Neural progenitor cell (in vitro differentiated cells): Measurements from ENCODE around the gene NME9. TPM values are rescaled to one million over a fixed set of nuclear protein-coding genes. Genes with fewer than 3 reads are reported as not detected.

Experiments
- DNase-seq: peaks from one replicate; pipeline ENCODE4 v3.0.0-alpha.2; 2016; ENCODE audit warnings: low spot score
- H2AFZ ChIP-seq: fragments of 200-600 bp; sonication (generic); replicated peaks from 2 replicates; pipeline ENCODE4 v1.6.1; 2016; ENCODE audit warnings: antibody characterized with exemption
- H3F3A ChIP-seq: fragments of 200-600 bp; sonication (generic); 2 replicates; pipeline ENCODE4 v1.6.1; 2016; ENCODE audit warnings: antibody characterized with exemption, low read depth
- H3K27ac ChIP-seq: fragments of 200-600 bp; sonication (generic); 2 replicates; pipeline ENCODE4 v1.5.1; 2016; ENCODE audit warnings: mild to moderate bottlenecking
- H3K27me3 ChIP-seq: fragments of 200-600 bp; sonication (generic); 2 replicates; pipeline ENCODE4 v1.6.1; 2016; ENCODE audit warnings: mild to moderate bottlenecking, moderate library complexity
- H3K36me3 ChIP-seq: fragments of 200-600 bp; sonication (generic); 2 replicates; pipeline ENCODE4 v1.5.1; 2016
- H3K4me1 ChIP-seq: fragments of 200-600 bp; sonication (generic); 2 replicates; pipeline ENCODE4 v1.6.1; 2016; ENCODE audit warnings: mixed run types
- H3K4me2 ChIP-seq: fragments of 200-600 bp; sonication (generic); 2 replicates; pipeline ENCODE4 v1.6.1; 2016
- H3K4me3 ChIP-seq: fragments of 200-600 bp; sonication (generic); 2 replicates; pipeline ENCODE4 v1.5.1; 2016
- H3K79me2 ChIP-seq: fragments of 200-600 bp; sonication (generic); 2 replicates; pipeline ENCODE4 v1.6.1; 2016; ENCODE audit warnings: low read depth
- H3K9ac ChIP-seq: fragments of 200-600 bp; sonication (generic); 2 replicates; pipeline ENCODE4 v1.6.1; 2016
- H3K9me3 ChIP-seq: fragments of 200-600 bp; sonication (generic); 2 replicates; pipeline ENCODE4 v1.5.1; 2016; ENCODE audit warnings: low read depth
- H4K20me1 ChIP-seq: fragments of 200-600 bp; sonication (generic); 2 replicates; pipeline ENCODE4 v1.6.1; 2016; ENCODE audit warnings: low read depth
- H3K27ac Mint-ChIP-seq: 3 replicates; pipeline ENCODE4 v1.8.0; 2021; ENCODE audit warnings: mixed read lengths
- H3K27me3 Mint-ChIP-seq: 2 replicates; pipeline ENCODE4 v1.8.0; 2022; ENCODE audit warnings: low read depth, mild to moderate bottlenecking, inconsistent platforms, moderate library complexity, mixed read lengths; ENCODE audit not compliant: insufficient read depth
- H3K36me3 Mint-ChIP-seq: 3 replicates; pipeline ENCODE4 v1.8.0; 2021; ENCODE audit warnings: mixed read lengths
- H3K4me1 Mint-ChIP-seq: 3 replicates; pipeline ENCODE4 v1.8.0; 2021; ENCODE audit warnings: mixed read lengths
- H3K4me3 Mint-ChIP-seq: 3 replicates; pipeline ENCODE4 v1.8.0; 2021; ENCODE audit warnings: mild to moderate bottlenecking, moderate library complexity, mixed read lengths
- H3K9me3 Mint-ChIP-seq: 3 replicates; pipeline ENCODE4 v1.8.0; 2020; ENCODE audit warnings: mixed read lengths
- CTCF ChIP-seq: fragments of 200-600 bp; sonication (generic); IDR thresholded peaks from 2 replicates; pipeline ENCODE4 v1.5.1; 2017; ENCODE audit warnings: antibody characterized with exemption, mild to moderate bottlenecking
- EZH2 ChIP-seq: fragments of 200-600 bp; sonication (generic); IDR thresholded peaks from 2 replicates; pipeline ENCODE4 v1.6.1; 2017; ENCODE audit warnings: antibody characterized with exemption, mild to moderate bottlenecking, moderate library complexity
- EZH2phosphoT487 ChIP-seq: fragments of 200-600 bp; sonication (generic); IDR thresholded peaks from 2 replicates; pipeline ENCODE4 v1.6.1; 2017; ENCODE audit warnings: antibody characterized with exemption
- total RNA-seq: library from RNA; depleted of rRNA; stranded (reverse); fragments of >200 nt; gene quantifications from 2 replicates; pipeline ENCODE4 v1.2.3, GENCODE V29; 2015; ENCODE audit warnings: low replicate concordance

The NME9 gene
- total RNA-seq, 1 donor from 2014 or later: 1.1 TPM

DNA sequence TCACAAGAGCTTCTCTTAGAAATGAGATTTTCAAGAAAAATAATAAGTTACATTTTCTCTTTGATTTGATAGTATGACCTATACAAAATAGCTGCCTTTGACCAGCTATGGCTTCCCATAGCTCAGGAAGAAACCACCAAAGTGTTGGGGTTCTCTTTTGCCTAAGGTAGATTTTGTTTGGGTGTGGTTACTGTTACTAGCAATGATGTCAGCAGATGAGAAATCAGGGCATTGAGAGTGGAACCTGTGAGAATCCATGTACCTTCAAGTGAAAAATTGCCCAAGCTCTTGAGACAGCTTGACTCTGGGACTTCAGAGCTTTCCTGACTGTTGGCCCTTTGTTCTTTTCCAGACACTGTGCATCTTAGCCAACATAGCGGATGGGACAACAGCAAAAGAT lies 45.6 kb downstream of the NME9 start:
- no peak overlapping the region for H3K27ac ChIP-seq
- no peak for TF ChIP-seq EZH2phosphoT487
- TF ChIP-seq EZH2: no peak
- TF ChIP-seq CTCF: no peak
- no peaks in the 10 kb centered on the region for H3K27me3 ChIP-seq
- no peaks in the 10 kb centered on the region for H3K27me3 Mint-ChIP-seq
- no peaks in the 10 kb centered on the region for H3K36me3 ChIP-seq
- H3F3A ChIP-seq: no peaks in the 10 kb centered on the region
- H4K20me1 ChIP-seq: no peaks in the 10 kb centered on the region
- H3K36me3 Mint-ChIP-seq: peaks cover 13% of the 10 kb centered on the region
- no peak for DNase-seq
- H3K9me3 ChIP-seq: no peaks in the 10 kb centered on the region
- H3K4me2 ChIP-seq: no peak overlapping the region
- H3K4me1 ChIP-seq: no peaks in the 10 kb centered on the region
- H3K4me1 Mint-ChIP-seq: no peaks in the 10 kb centered on the region
- H3K27ac Mint-ChIP-seq: no peak overlapping the region
- H3K79me2 ChIP-seq: no peaks in the 10 kb centered on the region
- H3K9ac ChIP-seq: no peak overlapping the region
- no peak overlapping the region for H3K4me3 ChIP-seq
- H3K9me3 Mint-ChIP-seq: no peaks in the 10 kb centered on the region
- H2AFZ ChIP-seq: no peak overlapping the region
- H3K4me3 Mint-ChIP-seq: no peak overlapping the region

- H3K4me3 ChIP-seq: no peak overlapping the region
- H4K20me1 ChIP-seq: no peaks in the 10 kb centered on the region
- no peaks in the 10 kb centered on the region for H3K36me3 ChIP-seq
- H3K4me1 ChIP-seq: no peaks in the 10 kb centered on the region
- no peaks in the 10 kb centered on the region for H3F3A ChIP-seq
- H3K27ac ChIP-seq: no peak overlapping the region
- no peaks in the 10 kb centered on the region for H3K9me3 Mint-ChIP-seq
- H3K4me1 Mint-ChIP-seq: no peaks in the 10 kb centered on the region
- no peak overlapping the region for H2AFZ ChIP-seq
- H3K9ac ChIP-seq: no peak overlapping the region
- peaks cover 10% of the 10 kb centered on the region for H3K36me3 Mint-ChIP-seq
- H3K27ac Mint-ChIP-seq: no peak overlapping the region
- no peak for TF ChIP-seq EZH2phosphoT487
- TF ChIP-seq EZH2: no peak
- TF ChIP-seq CTCF: no peak
- no peak for DNase-seq
- H3K27me3 Mint-ChIP-seq: no peaks in the 10 kb centered on the region
- no peak overlapping the region for H3K4me3 Mint-ChIP-seq
- H3K27me3 ChIP-seq: no peaks in the 10 kb centered on the region
- no peaks in the 10 kb centered on the region for H3K9me3 ChIP-seq
- no peak overlapping the region for H3K4me2 ChIP-seq
- no peaks in the 10 kb centered on the region for H3K79me2 ChIP-seq
Measured at GRCh38 chr3:138282836-138283235, 46.8 kb downstream of the NME9 start.

- Mint-ChIP-seq H3K4me3 (no peak overlapping the region), H3K27me3 (no peaks in the 10 kb centered on the region), H3K4me1 (no peaks in the 10 kb centered on the region), H3K36me3 (peaks cover 10% of the 10 kb centered on the region), H3K27ac (no peak overlapping the region), H3K9me3 (no peaks in the 10 kb centered on the region)
- Histone ChIP-seq H3K4me1 (no peaks in the 10 kb centered on the region), H3K79me2 (no peaks in the 10 kb centered on the region), H4K20me1 (no peaks in the 10 kb centered on the region), H3K4me3 (no peak overlapping the region), H3K27ac (no peak overlapping the region), H3K9me3 (no peaks in the 10 kb centered on the region), H3K9ac (no peak overlapping the region), H2AFZ (no peak overlapping the region), H3F3A (no peaks in the 10 kb centered on the region), H3K27me3 (no peaks in the 10 kb centered on the region), H3K4me2 (no peak overlapping the region), H3K36me3 (no peaks in the 10 kb centered on the region)
- TF ChIP-seq EZH2phosphoT487: no peak
- no peak for TF ChIP-seq EZH2
- no peak for TF ChIP-seq CTCF
- no peak for DNase-seq
Measured at GRCh38 chr3:138281561-138281960, 48.1 kb downstream of the NME9 start.
